HG03378 (cell line): Measurements from ENCODE around the gene RBP3.

Experiments
- ATAC-seq: cut with Tn5 transposase; IDR thresholded peaks from one replicate; pipeline ENCODE4 v1.9.1; 2021; ENCODE audit warnings: mild to moderate bottlenecking, moderate library complexity; ENCODE audit not compliant: unreplicated experiment

RBP3 gene

GRCh38 chr10:47348138-47348651, at the start of gene RBP3:
Gene RBP3, plus strand, starts transcription at chr10:47348363. Its CDS starts 122 bp downstream, at chr10:47348485.
- ATAC-seq, result no peak

GRCh38 chr10:47298715-47299114, 49.4 kb upstream of the RBP3 start:
- ATAC-seq, result no peak

DNA sequence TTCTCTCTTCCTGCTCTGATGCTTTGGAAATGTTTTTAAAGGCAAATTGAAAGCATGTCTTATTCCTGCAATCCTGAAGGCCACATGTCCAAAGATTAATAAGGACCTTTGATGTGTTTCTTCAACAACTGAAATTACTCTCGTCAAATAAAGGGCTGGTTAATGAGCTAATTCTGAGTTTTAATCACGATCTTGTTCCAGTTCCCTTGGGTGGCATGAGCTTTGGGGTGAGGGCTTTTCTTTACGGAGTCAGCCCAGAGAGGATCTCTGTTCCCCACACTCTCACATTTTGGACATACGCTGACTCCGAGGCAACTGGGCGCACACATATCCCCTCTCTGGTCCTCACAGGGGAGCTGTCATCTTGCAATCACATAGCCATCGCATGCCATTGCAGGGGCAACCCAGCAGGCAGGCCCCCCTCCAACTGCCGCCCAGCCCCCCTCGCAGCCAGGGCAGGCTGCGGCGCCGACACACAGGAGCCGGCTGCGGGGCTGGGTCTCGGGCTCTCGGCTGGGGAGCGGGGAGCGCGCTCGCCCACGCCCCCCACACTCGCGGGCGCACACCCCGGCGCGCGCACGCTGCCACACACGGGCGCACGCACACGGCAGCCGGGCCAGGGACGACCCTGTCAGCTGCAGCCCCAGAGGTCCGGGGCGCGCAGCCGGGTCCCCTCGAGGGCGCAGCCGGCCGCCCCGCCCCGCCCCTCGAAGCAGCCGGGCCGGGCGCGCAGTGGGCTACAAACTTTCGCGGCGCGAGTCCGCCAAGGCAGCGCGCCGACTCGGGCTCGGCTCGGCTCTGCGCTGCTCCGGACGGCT, 48.3 kb upstream of the RBP3 start, which contains the start of gene GDF10:
Gene GDF10, plus strand, starts transcription at position 587 of the 818 bp plus-strand sequence. CDS start 455 bp downstream, outside the sequence.
- ATAC-seq, result no peak

DNA sequence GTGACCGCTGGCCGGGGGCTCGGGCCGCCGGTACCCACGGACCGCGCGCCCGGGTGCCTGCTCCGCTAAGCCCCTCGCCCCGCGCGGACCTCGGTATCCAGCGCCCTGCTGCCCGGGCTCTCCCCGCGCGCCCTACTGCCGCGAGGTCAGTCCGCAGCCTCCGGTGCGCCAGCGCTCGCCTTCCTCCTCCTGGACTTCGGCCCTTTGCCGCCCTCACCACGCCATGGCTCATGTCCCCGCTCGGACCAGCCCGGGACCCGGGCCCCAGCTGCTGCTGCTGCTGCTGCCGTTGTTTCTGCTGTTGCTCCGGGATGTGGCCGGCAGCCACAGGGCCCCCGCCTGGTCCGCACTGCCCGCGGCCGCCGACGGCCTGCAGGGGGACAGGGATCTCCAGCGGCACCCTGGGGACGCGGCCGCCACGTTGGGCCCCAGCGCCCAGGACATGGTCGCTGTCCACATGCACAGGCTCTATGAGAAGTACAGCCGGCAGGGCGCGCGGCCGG, 47.7 kb upstream of the RBP3 start:
- ATAC-seq, result no peak

- no peak for ATAC-seq
These were observed 46.3 kb upstream of the RBP3 start for GRCh38 chr10:47301833-47302232.

GRCh38 chr10:47303105-47303504, 45.1 kb upstream of the RBP3 start:
- no peak for ATAC-seq

GRCh38 chr10:47303866-47304265, 44.3 kb upstream of the RBP3 start:
- no peak for ATAC-seq

- ATAC-seq, result no peak
These were observed 42.6 kb upstream of the RBP3 start for GRCh38 chr10:47305566-47305965.

GRCh38 chr10:47306387-47307210, 41.6 kb upstream of the RBP3 start:
- ATAC-seq, result no peak

GRCh38 chr10:47307381-47307780, 40.8 kb upstream of the RBP3 start:
- no peak for ATAC-seq

DNA sequence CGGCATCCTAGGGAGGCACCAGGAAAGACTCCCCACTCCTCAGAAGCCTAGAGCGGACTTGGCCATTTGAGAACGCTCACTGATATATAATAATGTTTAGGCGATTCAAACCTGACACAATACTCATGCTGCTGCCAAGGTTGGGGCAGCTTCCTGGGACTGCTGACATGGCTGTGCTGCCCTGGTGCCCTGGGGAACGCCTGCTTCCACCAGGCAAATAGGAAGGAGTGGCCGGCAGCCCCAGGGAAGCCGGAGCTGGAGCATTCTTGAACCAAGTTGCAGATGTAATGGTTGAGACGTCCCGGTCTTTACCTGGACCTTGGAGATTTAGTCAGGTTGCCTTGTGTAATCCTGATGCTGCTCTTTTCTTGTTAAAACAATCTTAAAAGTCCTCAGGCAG, 39.4 kb upstream of the RBP3 start:
- ATAC-seq, result no peak

GRCh38 chr10:47309408-47310089, 38.6 kb upstream of the RBP3 start:
- ATAC-seq, result no peak

GRCh38 chr10:47310090-47310505, 38.1 kb upstream of the RBP3 start:
- no peak for ATAC-seq

DNA sequence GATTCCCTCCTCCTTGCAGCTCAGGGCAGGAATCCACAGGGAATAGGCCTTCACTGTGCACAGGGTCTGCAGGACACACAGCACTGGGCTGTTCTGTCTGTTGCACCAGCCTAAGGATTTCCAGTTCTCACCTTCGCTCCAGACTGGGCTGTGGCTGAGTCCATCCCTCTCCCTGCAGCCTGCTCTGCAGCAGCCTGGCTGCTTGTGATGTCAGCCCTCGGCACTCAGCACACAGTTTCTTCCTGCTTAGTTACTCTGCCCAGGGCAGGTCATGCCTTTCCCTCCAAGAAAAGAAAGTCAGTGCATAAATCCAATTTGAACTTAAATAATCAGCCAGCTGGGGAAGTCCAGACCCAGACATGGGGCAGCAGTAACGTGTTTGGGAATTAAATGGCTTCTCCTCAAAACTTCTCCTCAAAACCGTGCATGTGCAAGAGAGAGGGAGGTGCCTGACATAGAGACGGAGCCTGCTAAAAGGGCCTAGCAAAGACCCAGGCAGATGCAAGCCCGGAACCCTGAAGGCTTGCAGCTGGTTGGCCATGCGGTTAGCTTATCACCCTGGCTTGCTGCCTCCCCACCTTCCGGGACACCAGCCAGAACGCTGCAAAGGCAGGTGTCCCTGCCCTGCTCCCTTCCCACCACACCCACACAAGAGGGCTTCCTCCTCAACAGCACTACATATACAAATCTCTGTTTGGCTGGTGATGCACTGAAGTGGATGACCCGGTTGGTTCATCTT, 36.8 kb upstream of the RBP3 start:
- no peak for ATAC-seq

GRCh38 chr10:47311932-47312662, 36.1 kb upstream of the RBP3 start:
- no peak for ATAC-seq

GRCh38 chr10:47312663-47312995, 35.5 kb upstream of the RBP3 start:
- ATAC-seq, result no peak

GRCh38 chr10:47314416-47314970, 33.7 kb upstream of the RBP3 start:
- ATAC-seq, result no peak

GRCh38 chr10:47315421-47315820, 32.7 kb upstream of the RBP3 start:
- ATAC-seq, result no peak

GRCh38 chr10:47316131-47316530, 32.0 kb upstream of the RBP3 start:
- ATAC-seq, result no peak
